ENCODE measurements around the gene MYCBPAP.

- no peak for TF ChIP-seq POLR2A (IDR thresholded peaks at IDR 0.05; ENCODE audit: low read depth, low read length)
- no peak for TF ChIP-seq CTCF (IDR thresholded peaks at IDR 0.05; ENCODE audit: extremely low read depth in 1 of 2, insufficient read depth in 1 of 2, low read depth in 1 of 2, low read length in 2 of 2)
- no peak for TF ChIP-seq MYC (IDR thresholded peaks at IDR 0.05; ENCODE audit: low read depth, low read length)
- no peak for TF ChIP-seq POLR2AphosphoS5 (IDR thresholded peaks at IDR 0.05; ENCODE audit: insufficient read depth, low read depth, low read length)
- no peak for TF ChIP-seq EZH2 (IDR thresholded peaks at IDR 0.05; ENCODE audit: borderline replicate concordance, low read depth, low read length, severe bottlenecking)
- TF ChIP-seq MAX (IDR thresholded peaks at IDR 0.05; ENCODE audit: insufficient read depth, insufficient read length) = no peak
- no peak for TF ChIP-seq JUN (IDR thresholded peaks at IDR 0.05; ENCODE audit: borderline replicate concordance, insufficient read depth, insufficient read length, low read depth)
- no peak for TF ChIP-seq GATA2 (IDR thresholded peaks at IDR 0.05; ENCODE audit: insufficient read depth, insufficient read length, low read depth, low read length)
- TF ChIP-seq FOS (IDR thresholded peaks at IDR 0.05; ENCODE audit: borderline replicate concordance, insufficient read depth, low read length) = no peak
Measured at GRCh38 chr17:50465171-50465570, 43.1 kb upstream of the MYCBPAP start.

Data from endothelial cell of umbilical vein (primary cell).